ENCODE data around the gene SYT12.

SYT12 gene

GRCh38 chr11:67058506-67058905 is 35.6 kb downstream of the SYT12 start:
- DNase-seq = no peak

- no peak for DNase-seq
These were observed 36.7 kb downstream of the SYT12 start for GRCh38 chr11:67059671-67060070.

GRCh38 chr11:67060111-67060522 is 37.2 kb downstream of the SYT12 start:
- no peak for DNase-seq

- DNase-seq = no peak
These were observed 39.8 kb downstream of the SYT12 start for GRCh38 chr11:67062526-67063373.

GRCh38 chr11:67066333-67066709 is 43.4 kb downstream of the SYT12 start:
- DNase-seq = no peak

- peak; percentile 81 for DNase-seq
These were observed 48.7 kb downstream of the SYT12 start for GRCh38 chr11:67071420-67072284.

- no peak for DNase-seq
These were observed 49.4 kb downstream of the SYT12 start for GRCh38 chr11:67072295-67072694.

GRCh38 chr11:67073908-67074307 is 51.0 kb downstream of the SYT12 start:
- no peak for DNase-seq

- DNase-seq = no peak
These were observed 53.3 kb downstream of the SYT12 start for GRCh38 chr11:67076202-67076601.

- no peak for DNase-seq
These were observed 56.3 kb downstream of the SYT12 start for GRCh38 chr11:67079065-67079705.

GRCh38 chr11:67082071-67082791 is 59.3 kb downstream of the SYT12 start:
- DNase-seq = peak; percentile 56

GRCh38 chr11:67083786-67084366 is 60.9 kb downstream of the SYT12 start:
- no peak for DNase-seq

GRCh38 chr11:67085617-67086016 is 62.7 kb downstream of the SYT12 start:
- no peak for DNase-seq

GRCh38 chr11:67090717-67091116 is 67.8 kb downstream of the SYT12 start:
- DNase-seq = no peak

- no peak for DNase-seq
These were observed 72.2 kb downstream of the SYT12 start for GRCh38 chr11:67095214-67095507.

GRCh38 chr11:67098799-67099429 is 76.0 kb downstream of the SYT12 start:
- DNase-seq = no peak

- no peak for DNase-seq
These were observed 76.9 kb downstream of the SYT12 start for GRCh38 chr11:67099831-67100324.

Measured in hematopoietic multipotent progenitor cell treated with erythropoietin and hydrocortisone succinate and interleukin-3 and kit ligand, for 6 days (in vitro differentiated cells).